Measurements from ENCODE around the gene KSR2. TPM values are rescaled to one million over a fixed set of nuclear protein-coding genes. Genes with fewer than 3 reads are reported as not detected.

The KSR2 gene
- total and polyA plus RNA-seq, 4 experiments from 2014 or later: 0.03 to 0.09 (median 0.06) TPM; not detected in 1

GRCh38 chr12:117968151-117968789 lies 520 bp downstream of the KSR2 start:
- peaks cover 31 to 33% of the 10 kb centered on the region in 2 donors for H3K27me3 Mint-ChIP-seq
- Histone ChIP-seq H3K27ac (ENCODE audit: low read depth, low read length) (no peak overlapping the region), H3K36me3 (ENCODE audit: insufficient read depth, low read length) (no peaks in the 10 kb centered on the region), H3K27me3 (ENCODE audit: insufficient read depth, low read length) (peaks cover 6% of the 10 kb centered on the region), H3K4me1 (ENCODE audit: insufficient read depth, low read length) (peaks cover 7% of the 10 kb centered on the region), H3K9me3 (ENCODE audit: control insufficient read depth in 1 of 2, low read length in 2 of 2) (no peaks in the 10 kb centered on the region), H3K4me3 (ENCODE audit: low read length in 2 of 2) (peak overlapping the region in 1 of 2 donors; percentile 22)
- intact Hi-C loops (cut with micrococcal nuclease): no loop called here
- CTCF ChIA-PET (ENCODE audit: partially characterized antibody): no interaction called here
- H3K36me3 Mint-ChIP-seq: peaks cover 0 to 11% of the 10 kb centered on the region in 2 donors
- H3K9me3 Mint-ChIP-seq: peaks cover 3 to 23% (median 13%) of the 10 kb centered on the region in 8 donors
- peak overlapping the region in 1 of 7 donors; percentile 61 for H3K27ac Mint-ChIP-seq
- DNase-seq: no peak
- H3K4me3 Mint-ChIP-seq: peak overlapping the region; percentile 33 to 85 (median 67)
- H3K4me1 Mint-ChIP-seq: peaks cover 3 to 21% (median 7%) of the 10 kb centered on the region in 4 donors
- POLR2A ChIA-PET (ENCODE audit: partially characterized antibody): no interaction called here

DNA sequence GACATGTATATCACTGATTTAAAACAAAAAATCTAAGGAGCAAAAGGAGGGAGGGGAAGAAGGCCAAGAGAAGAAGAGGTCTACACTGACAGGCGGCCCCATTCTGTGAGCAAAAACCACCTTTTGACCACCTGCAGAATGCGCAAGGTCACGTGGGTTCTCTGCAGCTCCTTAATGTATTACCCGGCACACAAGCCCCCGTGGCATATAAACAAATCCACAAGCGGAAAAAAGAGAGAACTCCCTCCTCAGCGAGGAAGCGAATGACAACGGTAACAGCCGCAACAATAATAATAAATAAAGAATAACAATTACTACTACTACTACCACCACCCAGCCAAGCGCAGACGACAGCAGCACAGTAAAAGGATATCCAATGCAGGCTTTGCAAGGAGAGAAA lies 1.3 kb downstream of the KSR2 start:
- Histone ChIP-seq H3K4me1 (ENCODE audit: insufficient read depth, low read length) (peaks cover 7% of the 10 kb centered on the region), H3K9me3 (ENCODE audit: control insufficient read depth in 1 of 2, low read length in 2 of 2) (no peaks in the 10 kb centered on the region), H3K27ac (ENCODE audit: low read depth, low read length) (no peak overlapping the region), H3K27me3 (ENCODE audit: insufficient read depth, low read length) (peaks cover 6% of the 10 kb centered on the region), H3K4me3 (ENCODE audit: low read length in 2 of 2) (no peak overlapping the region), H3K36me3 (ENCODE audit: insufficient read depth, low read length) (no peaks in the 10 kb centered on the region)
- no peak for DNase-seq
- Mint-ChIP-seq H3K36me3 (peaks cover 0 to 11% of the 10 kb centered on the region in 2 donors), H3K27me3 (peaks cover 28 to 29% of the 10 kb centered on the region in 2 donors), H3K4me1 (peaks cover 3 to 21% (median 7%) of the 10 kb centered on the region in 4 donors), H3K27ac (no peak overlapping the region), H3K9me3 (peaks cover 2 to 21% (median 10%) of the 10 kb centered on the region in 8 donors), H3K4me3 (peak overlapping the region in 6 of 8 donors; percentile 2 to 54 (median 36))
- intact Hi-C loops (cut with micrococcal nuclease): no loop called here
- CTCF ChIA-PET (ENCODE audit: partially characterized antibody): no interaction called here
- POLR2A ChIA-PET (ENCODE audit: partially characterized antibody): no interaction called here

GRCh38 chr12:117967043-117967442 lies 1.7 kb downstream of the KSR2 start:
- ChIA-PET CTCF (ENCODE audit: partially characterized antibody) (no interaction called here), POLR2A (ENCODE audit: partially characterized antibody) (no interaction called here)
- peaks cover 28 to 29% of the 10 kb centered on the region in 2 donors for H3K27me3 Mint-ChIP-seq
- Histone ChIP-seq H3K27me3 (ENCODE audit: insufficient read depth, low read length) (peaks cover 6% of the 10 kb centered on the region), H3K27ac (ENCODE audit: low read depth, low read length) (no peak overlapping the region), H3K4me3 (ENCODE audit: low read length in 2 of 2) (no peak overlapping the region), H3K9me3 (ENCODE audit: control insufficient read depth in 1 of 2, low read length in 2 of 2) (no peaks in the 10 kb centered on the region), H3K36me3 (ENCODE audit: insufficient read depth, low read length) (no peaks in the 10 kb centered on the region), H3K4me1 (ENCODE audit: insufficient read depth, low read length) (peaks cover 7% of the 10 kb centered on the region)
- peak overlapping the region in 2 of 8 donors; percentile 32 to 39 for H3K4me3 Mint-ChIP-seq
- peaks cover 3 to 21% (median 7%) of the 10 kb centered on the region in 4 donors for H3K4me1 Mint-ChIP-seq
- peaks cover 2 to 20% (median 10%) of the 10 kb centered on the region in 8 donors for H3K9me3 Mint-ChIP-seq
- no peak for DNase-seq
- intact Hi-C loops (cut with micrococcal nuclease): no loop called here
- peaks cover 0 to 10% of the 10 kb centered on the region in 2 donors for H3K36me3 Mint-ChIP-seq
- no peak overlapping the region for H3K27ac Mint-ChIP-seq

GRCh38 chr12:117966511-117966910 lies 2.3 kb downstream of the KSR2 start:
- no peak overlapping the region for H3K27ac ChIP-seq (ENCODE audit: low read depth, low read length)
- intact Hi-C loops (cut with micrococcal nuclease): no loop called here
- Mint-ChIP-seq H3K27me3 (peaks cover 28 to 32% of the 10 kb centered on the region in 2 donors), H3K9me3 (peaks cover 0 to 15% (median 5%) of the 10 kb centered on the region in 8 donors), H3K4me1 (peaks cover 3 to 21% (median 7%) of the 10 kb centered on the region in 4 donors), H3K4me3 (no peak overlapping the region), H3K27ac (no peak overlapping the region), H3K36me3 (peaks cover 0 to 5% of the 10 kb centered on the region in 2 donors)
- peaks cover 7% of the 10 kb centered on the region for H3K4me1 ChIP-seq (ENCODE audit: insufficient read depth, low read length)
- ChIA-PET CTCF (ENCODE audit: partially characterized antibody) (no interaction called here), POLR2A (ENCODE audit: partially characterized antibody) (no interaction called here)
- H3K4me3 ChIP-seq (ENCODE audit: low read length in 2 of 2): no peak overlapping the region
- no peaks in the 10 kb centered on the region for H3K36me3 ChIP-seq (ENCODE audit: insufficient read depth, low read length)
- DNase-seq: no peak
- H3K9me3 ChIP-seq (ENCODE audit: control insufficient read depth in 1 of 2, low read length in 2 of 2): no peaks in the 10 kb centered on the region
- peaks cover 6% of the 10 kb centered on the region for H3K27me3 ChIP-seq (ENCODE audit: insufficient read depth, low read length)

DNA sequence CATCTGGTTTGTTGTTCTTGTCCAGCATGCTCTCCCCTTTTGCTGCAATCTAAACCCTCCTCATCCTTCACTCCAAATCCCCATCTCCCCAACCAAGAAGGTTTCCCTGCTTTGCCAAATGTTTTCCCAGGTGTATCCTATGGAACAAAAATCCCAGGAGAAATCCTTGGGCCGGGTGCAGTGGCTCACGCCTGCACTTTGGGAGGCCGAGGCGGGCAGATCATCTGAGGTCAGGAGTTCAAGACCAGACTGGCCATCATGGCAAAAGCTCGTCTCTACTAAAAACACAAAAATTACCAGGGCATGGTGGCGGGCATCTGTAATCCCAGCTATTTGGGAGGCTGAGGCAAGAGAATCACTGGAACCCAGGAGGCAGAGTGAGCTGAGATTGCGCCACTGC lies 5.0 kb downstream of the KSR2 start:
- peaks cover 7% of the 10 kb centered on the region for H3K4me1 ChIP-seq (ENCODE audit: insufficient read depth, low read length)
- CTCF ChIA-PET (ENCODE audit: partially characterized antibody): no interaction called here
- Mint-ChIP-seq H3K27ac (no peak overlapping the region), H3K4me3 (no peak overlapping the region), H3K9me3 (peaks cover 0 to 5% (median 0%) of the 10 kb centered on the region in 8 donors), H3K4me1 (peaks cover 1 to 16% (median 3%) of the 10 kb centered on the region in 4 donors), H3K36me3 (no peaks in the 10 kb centered on the region), H3K27me3 (peaks cover 22 to 38% of the 10 kb centered on the region in 2 donors)
- H3K27ac ChIP-seq (ENCODE audit: low read depth, low read length): no peak overlapping the region
- H3K27me3 ChIP-seq (ENCODE audit: insufficient read depth, low read length): peaks cover 6% of the 10 kb centered on the region
- DNase-seq: no peak
- no peak overlapping the region for H3K4me3 ChIP-seq (ENCODE audit: low read length in 2 of 2)
- intact Hi-C loops (cut with micrococcal nuclease): no loop called here
- H3K9me3 ChIP-seq (ENCODE audit: control insufficient read depth in 1 of 2, low read length in 2 of 2): no peaks in the 10 kb centered on the region
- POLR2A ChIA-PET (ENCODE audit: partially characterized antibody): no interaction called here
- H3K36me3 ChIP-seq (ENCODE audit: insufficient read depth, low read length): no peaks in the 10 kb centered on the region

DNA sequence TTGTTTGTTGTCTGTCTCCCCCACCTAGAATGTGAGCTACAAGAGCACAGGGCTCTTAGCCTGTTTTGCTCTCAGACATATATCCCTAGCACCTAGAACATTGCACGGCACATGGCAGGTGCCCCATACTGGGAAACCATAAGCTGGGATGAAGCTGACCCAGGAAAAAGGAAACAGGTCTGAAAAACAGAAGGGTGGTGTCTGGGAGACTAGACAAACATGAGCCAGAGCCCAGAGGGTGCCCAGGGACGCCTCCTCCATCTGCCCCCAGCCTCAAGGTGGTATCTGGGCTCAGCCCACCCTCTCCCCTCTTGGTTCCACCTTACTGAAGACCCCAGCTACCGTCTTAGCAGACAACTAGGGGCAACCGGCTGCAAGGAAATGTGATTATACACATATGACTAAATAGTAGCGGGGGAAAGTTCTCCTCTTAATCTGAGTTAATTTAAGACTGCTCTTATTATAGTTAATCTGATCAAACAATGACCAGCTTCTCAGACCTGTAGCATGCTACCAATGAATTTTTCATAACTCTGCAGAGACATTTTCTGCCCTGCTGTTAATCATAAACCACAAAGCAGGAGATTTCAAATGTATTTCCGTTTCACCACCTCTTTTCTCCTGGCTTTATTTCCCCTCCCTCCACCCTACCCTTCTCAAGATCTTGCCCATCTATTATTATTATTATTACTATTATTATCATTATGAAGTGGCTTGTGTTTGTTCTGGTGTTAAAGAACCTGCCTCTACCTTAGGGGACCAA lies 31.9 kb downstream of the KSR2 start:
- Histone ChIP-seq H3K36me3 (ENCODE audit: insufficient read depth, low read length) (no peaks in the 10 kb centered on the region), H3K27me3 (ENCODE audit: insufficient read depth, low read length) (no peaks in the 10 kb centered on the region), H3K27ac (ENCODE audit: low read depth, low read length) (no peak overlapping the region), H3K9me3 (ENCODE audit: control insufficient read depth in 1 of 2, low read length in 2 of 2) (no peaks in the 10 kb centered on the region), H3K4me1 (ENCODE audit: insufficient read depth, low read length) (no peaks in the 10 kb centered on the region), H3K4me3 (ENCODE audit: low read length in 2 of 2) (no peak overlapping the region)
- H3K9me3 Mint-ChIP-seq: peaks cover 0 to 2% (median 0%) of the 10 kb centered on the region in 8 donors
- POLR2A ChIA-PET (ENCODE audit: partially characterized antibody): no interaction called here
- H3K4me3 Mint-ChIP-seq: no peak overlapping the region
- intact Hi-C loops (cut with micrococcal nuclease): no loop called here
- H3K27ac Mint-ChIP-seq: no peak overlapping the region
- CTCF ChIA-PET (ENCODE audit: partially characterized antibody): no interaction called here
- H3K36me3 Mint-ChIP-seq: no peaks in the 10 kb centered on the region
- H3K27me3 Mint-ChIP-seq: peaks cover 4 to 13% of the 10 kb centered on the region in 2 donors
- no peaks in the 10 kb centered on the region for H3K4me1 Mint-ChIP-seq
- no peak for DNase-seq

DNA sequence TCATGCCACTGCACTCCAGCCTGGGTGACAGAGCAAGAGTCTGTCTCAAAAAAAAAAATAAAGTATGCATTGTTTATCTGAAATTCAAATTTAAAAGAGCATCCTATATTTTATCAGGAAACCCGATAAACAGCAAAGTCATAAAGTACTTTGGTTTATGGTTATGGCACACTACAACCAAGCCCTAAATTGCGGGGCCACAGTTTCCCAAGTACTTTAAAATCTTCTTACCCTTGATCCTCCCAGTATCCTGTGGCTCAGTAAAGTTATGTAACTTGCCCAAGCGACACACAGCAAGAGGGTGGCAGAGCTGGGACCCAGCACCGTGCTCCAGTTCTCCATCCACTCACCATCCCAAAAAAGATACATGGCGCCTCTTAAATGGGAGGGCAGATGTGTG lies 35.2 kb downstream of the KSR2 start:
- no peak overlapping the region for H3K27ac Mint-ChIP-seq
- Histone ChIP-seq H3K27ac (ENCODE audit: low read depth, low read length) (no peak overlapping the region), H3K4me3 (ENCODE audit: low read length in 2 of 2) (no peak overlapping the region), H3K9me3 (ENCODE audit: control insufficient read depth in 1 of 2, low read length in 2 of 2) (no peaks in the 10 kb centered on the region), H3K27me3 (ENCODE audit: insufficient read depth, low read length) (no peaks in the 10 kb centered on the region), H3K36me3 (ENCODE audit: insufficient read depth, low read length) (no peaks in the 10 kb centered on the region), H3K4me1 (ENCODE audit: insufficient read depth, low read length) (no peaks in the 10 kb centered on the region)
- H3K36me3 Mint-ChIP-seq: no peaks in the 10 kb centered on the region
- DNase-seq: no peak
- intact Hi-C loops (cut with micrococcal nuclease): no loop called here
- H3K9me3 Mint-ChIP-seq: peaks cover 0 to 6% (median 3%) of the 10 kb centered on the region in 8 donors
- ChIA-PET CTCF (ENCODE audit: partially characterized antibody) (no interaction called here), POLR2A (ENCODE audit: partially characterized antibody) (no interaction called here)
- no peaks in the 10 kb centered on the region for H3K4me1 Mint-ChIP-seq
- H3K27me3 Mint-ChIP-seq: peaks cover 2 to 5% of the 10 kb centered on the region in 2 donors
- H3K4me3 Mint-ChIP-seq: no peak overlapping the region

All from CD4-positive, alpha-beta memory T cell (primary cell).